HepG2 (cell line): ENCODE measurements around the gene HABP4. TPM values are rescaled to one million over a fixed set of nuclear protein-coding genes. Genes with fewer than 3 reads are reported as not detected.

ENCODE experiments used
- ATAC-seq: fragments of 200-7000 bp; cut with Tn5 transposase; 3 replicates; pipeline ENCODE4 v1.9.1; 2020; ENCODE audit warnings: mild to moderate bottlenecking, moderate library complexity
- BruUV-seq: library from RNA; stranded (reverse); fragments of 400-500 nt; replicated peaks from 2 replicates; lab custom pipeline; 2021; lab: Mats Ljungman, UMichigan
- CTCF ChIA-PET: fragments of 300-600 bp; formaldehyde crosslinking; extraction: SDS; loops from one replicate; lab custom pipeline; 2021; ENCODE audit warnings: low total read pairs, inconsistent platforms, low intra/inter-chr PET ratio; lab: Yijun Ruan, JAX
- POLR2A ChIA-PET: fragments of 350-600 bp; sonication (Branson Sonifier 250); formaldehyde crosslinking; loops from one replicate; lab custom pipeline; 2020; ENCODE audit warnings: antibody characterized with exemption, inconsistent platforms; lab: Yijun Ruan, JAX
- DNase-seq: peaks from one replicate; pipeline ENCODE4 v3.0.0-alpha.2; 2015; ENCODE audit warnings: low spot score
- FAIRE-seq: peaks from 3 replicates; lab custom pipeline; 2011; peaks lifted over from hg19 to GRCh38; lab: Jason Lieb, UNC
- H2AFZ ChIP-seq: one replicate; pipeline ENCODE4 v1.6.1; 2011; ENCODE audit warnings: low read length, inconsistent platforms
- H3K27ac ChIP-seq: fragments of 300-600 bp; 3 replicates; pipeline ENCODE4 v1.8.0; 2011; ENCODE audit warnings: mixed run types, mild to moderate bottlenecking, mixed read lengths, low read length, inconsistent platforms; ENCODE audit not compliant: insufficient read depth; ENCODE audit errors: extremely low read length
- H3K27me3 ChIP-seq, 2 experiments: fragments of 200-600 bp in 1 of 2; 2 replicates in 1 of 2; 3 replicates in 1 of 2; pipeline versions ENCODE4 v1.6.0 to v1.8.0; 2011; ENCODE audit warnings: low read length in 2 of 2, mild to moderate bottlenecking in 2 of 2, moderate library complexity in 2 of 2, inconsistent platforms in 1 of 2; ENCODE audit not compliant: insufficient read depth in 2 of 2, control insufficient read depth in 1 of 2
- H3K36me3 ChIP-seq, 2 experiments: fragments of 200-600 bp in 1 of 2; replicated peaks in 1 of 2; 2 replicates in 1 of 2; 3 replicates in 1 of 2; pipeline versions ENCODE4 v1.5.1 to v1.8.0; 2011; ENCODE audit warnings: low read length in 2 of 2, inconsistent platforms in 1 of 2; ENCODE audit not compliant: insufficient read depth in 2 of 2, control insufficient read depth in 1 of 2
- H3K4me1 ChIP-seq: 2 replicates; pipeline ENCODE4 v1.5.1; 2012; ENCODE audit warnings: low read length, inconsistent platforms; ENCODE audit not compliant: insufficient read depth
- H3K4me2 ChIP-seq: 2 replicates; pipeline ENCODE4 v1.6.0; 2011; ENCODE audit warnings: low read depth, low read length, inconsistent platforms
- H3K4me3 ChIP-seq, 3 experiments: fragments of 200-600 bp in 1 of 3; sonication (generic), shearing (Covaris generic) in 1 of 3; replicated peaks in 1 of 3; 2 replicates each; pipeline ENCODE4 v1.5.1; 2011 to 2016; ENCODE audit warnings: low read length in 3 of 3, inconsistent platforms in 2 of 3, low read depth in 2 of 3, mild to moderate bottlenecking in 2 of 3, control low read depth in 1 of 3, mixed read lengths in 1 of 3; ENCODE audit not compliant: insufficient read depth in 1 of 3
- H3K79me2 ChIP-seq: one replicate; pipeline ENCODE4 v1.6.1; 2011; ENCODE audit warnings: low read length, inconsistent platforms; ENCODE audit not compliant: insufficient read depth
- H3K9ac ChIP-seq: 2 replicates; pipeline ENCODE4 v1.6.0; 2011; ENCODE audit warnings: mild to moderate bottlenecking, low read depth, low read length, inconsistent platforms; ENCODE audit not compliant: insufficient read depth
- H3K9me3 ChIP-seq: 2 replicates; pipeline ENCODE4 v1.5.1; 2012; ENCODE audit warnings: mild to moderate bottlenecking, low read length
- H4K20me1 ChIP-seq: 2 replicates; pipeline ENCODE4 v1.6.0; 2011; ENCODE audit warnings: inconsistent platforms, mild to moderate bottlenecking, low read length, moderate library complexity; ENCODE audit not compliant: insufficient read depth
- ATF2 ChIP-seq: sonication (generic); formaldehyde crosslinking; IDR thresholded peaks from 2 replicates; pipeline ENCODE4 v1.4.0; 2020; ENCODE audit warnings: missing genetic modification reagents
- FOXP1 ChIP-seq, 2 experiments: fragments of 450-650 bp in 1 of 2; IDR thresholded peaks; 2 replicates each; pipeline ENCODE4 v1.6.1; 2017 to 2018; ENCODE audit warnings: antibody characterized with exemption in 1 of 2
- HIVEP1 ChIP-seq: sonication (generic); formaldehyde crosslinking; IDR thresholded peaks from 2 replicates; pipeline ENCODE4 v1.4.0; 2020; ENCODE audit warnings: mild to moderate bottlenecking, missing genetic modification reagents
- IKZF1 ChIP-seq: fragments of 450-650 bp; IDR thresholded peaks from 2 replicates; pipeline ENCODE4 v1.7.1; 2016
- MBD4 ChIP-seq: IDR thresholded peaks from 2 replicates; pipeline ENCODE4 v1.6.1; 2012; ENCODE audit warnings: low read length, inconsistent platforms, borderline replicate concordance
- RFX3 ChIP-seq: IDR thresholded peaks from 2 replicates; pipeline ENCODE4 v1.6.1; 2016; ENCODE audit warnings: missing biosample characterization, missing genetic modification reagents
- SIN3B ChIP-seq: fragments of 150-350 bp; IDR thresholded peaks from 2 replicates; pipeline ENCODE4 v1.6.1; 2014; ENCODE audit warnings: low read length
- TBP ChIP-seq: sonication (generic); formaldehyde crosslinking; IDR thresholded peaks from 2 replicates; pipeline ENCODE4 v1.5.0; 2020; ENCODE audit warnings: missing genetic modification reagents
- ZFP36L2 ChIP-seq: sonication (generic); formaldehyde crosslinking; IDR thresholded peaks from 2 replicates; pipeline ENCODE4 v1.4.0; 2020; ENCODE audit warnings: missing genetic modification reagents
- ZNF563 ChIP-seq: sonication (generic); formaldehyde crosslinking; IDR thresholded peaks from 2 replicates; pipeline ENCODE4 v1.8.0; 2022; ENCODE audit warnings: mild to moderate bottlenecking, moderate library complexity, missing genetic modification reagents
- WGBS: methylation state at CpG from one replicate; pipeline ENCODE4 v1.1.6; 2017; ENCODE audit warnings: low lambda C conversion rate; 5-methylcytosine and 5-hydroxymethylcytosine counted together
- in situ Hi-C: cut with HindIII; loops from 2 replicates; pipeline ENCODE4 v1.10.0; 2017; ENCODE audit warnings: low pct_unique_long_range_greater_than_20kb; ENCODE audit not compliant: extremely low pct_ligation_motif_present
- intact Hi-C: fragments of 100-400 bp; cut with micrococcal nuclease; formaldehyde crosslinking; loops from one replicate; pipeline ENCODE4 v1.10.0; 2022; ENCODE audit not compliant: unreplicated experiment
- polyA plus RNA-seq, 8 experiments: library from polyadenylated mRNA; depleted of rRNA in 3 of 8; stranded (reverse) in 7 of 8; unstranded in 1 of 8; fragments of >200 nt; fragmentation: Illumina TruSeq in 4 of 8; extraction: Trizol in 4 of 8; gene quantifications; 2 replicates each; pipeline versions ENCODE4 v1.2.1 to v1.2.3, GENCODE V29; 2011 to 2016; ENCODE audit warnings: low read depth in 4 of 8, missing spikeins in 1 of 8, mixed read lengths in 1 of 8; ENCODE audit not compliant: insufficient read depth in 1 of 8
- total RNA-seq, 5 experiments: library from RNA; depleted of rRNA; stranded (reverse); fragments of >200 nt; fragmentation: Illumina TruSeq; extraction: Trizol; gene quantifications; 2 replicates each; pipeline ENCODE4 v1.2.3, GENCODE V29; 2016; ENCODE audit warnings: low read depth in 1 of 5
- TF ChIP-seq, protein P1 (sequence below): sonication (generic); formaldehyde crosslinking; IDR thresholded peaks from 2 replicates; pipeline ENCODE4 v1.4.0; 2020; ENCODE audit warnings: mild to moderate bottlenecking, missing genetic modification reagents, borderline replicate concordance

Gene HABP4
- total and polyA plus RNA-seq, 2 of the 13 experiments (the other 11 are each of a cell fraction or from before 2014, with no cell fraction given): 14.3 to 26.6 TPM

- TF ChIP-seq, protein P1, sequence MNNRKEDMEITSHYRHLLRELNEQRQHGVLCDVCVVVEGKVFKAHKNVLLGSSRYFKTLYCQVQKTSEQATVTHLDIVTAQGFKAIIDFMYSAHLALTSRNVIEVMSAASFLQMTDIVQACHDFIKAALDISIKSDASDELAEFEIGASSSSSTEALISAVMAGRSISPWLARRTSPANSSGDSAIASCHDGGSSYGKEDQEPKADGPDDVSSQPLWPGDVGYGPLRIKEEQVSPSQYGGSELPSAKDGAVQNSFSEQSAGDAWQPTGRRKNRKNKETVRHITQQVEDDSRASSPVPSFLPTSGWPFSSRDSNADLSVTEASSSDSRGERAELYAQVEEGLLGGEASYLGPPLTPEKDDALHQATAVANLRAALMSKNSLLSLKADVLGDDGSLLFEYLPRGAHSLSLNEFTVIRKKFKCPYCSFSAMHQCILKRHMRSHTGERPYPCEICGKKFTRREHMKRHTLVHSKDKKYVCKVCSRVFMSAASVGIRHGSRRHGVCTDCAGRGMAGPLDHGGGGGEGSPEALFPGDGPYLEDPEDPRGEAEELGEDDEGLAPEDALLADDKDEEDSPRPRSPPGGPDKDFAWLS (CRISPR knock-in tag): no peak
- TF ChIP-seq MBD4 (no peak), FOXP1 (IDR thresholded peaks at IDR 0.05) (no peak), FOXP1 (CRISPR knock-in tag; IDR thresholded peaks at IDR 0.05) (no peak)
Measured at GRCh38 chr9:96482476-96482875, 32.5 kb downstream of the HABP4 start (continued).

GRCh38 chr9:96483197-96483596 is 33.2 kb downstream of the HABP4 start:
- no TSS peak for BruUV-seq
- H3K27ac ChIP-seq: no peak overlapping the region
- no peaks in the 10 kb centered on the region for H3K79me2 ChIP-seq
- in situ Hi-C loops (no loop called here), intact Hi-C loops (no loop called here)
- ChIA-PET POLR2A (no interaction called here), CTCF (no interaction called here)
- no peak overlapping the region for H3K4me3 ChIP-seq
- no peak for FAIRE-seq
- TF ChIP-seq ZNF563 (CRISPR knock-in tag): no peak
- no peak for TF ChIP-seq TBP (CRISPR knock-in tag)
- TF ChIP-seq SIN3B: no peak
- no peak for TF ChIP-seq HIVEP1
- no peak for TF ChIP-seq RFX3 (CRISPR knock-in tag)
- TF ChIP-seq ZFP36L2 (CRISPR knock-in tag): no peak
- TF ChIP-seq ATF2 (CRISPR knock-in tag): no peak
- no peak for TF ChIP-seq IKZF1
- DNase-seq: no peak
- H3K4me1 ChIP-seq: peaks cover 34% of the 10 kb centered on the region
- no peak for ATAC-seq
- no peaks in the 10 kb centered on the region for H4K20me1 ChIP-seq
- H3K27me3 ChIP-seq: no peaks in the 10 kb centered on the region
- WGBS: 94% methylated on average over 4 of the region's 4 CpGs
- H3K9ac ChIP-seq: no peak overlapping the region
- H2AFZ ChIP-seq: no peak overlapping the region
- no peaks in the 10 kb centered on the region for H3K9me3 ChIP-seq
- H3K36me3 ChIP-seq: peaks cover 7 to 45% of the 10 kb centered on the region in 2 experiments
- H3K4me2 ChIP-seq: no peak overlapping the region
